ENCODE measurements around the gene MAPT. TPM values are rescaled to one million over a fixed set of nuclear protein-coding genes. Genes with fewer than 3 reads are reported as not detected.
A peak's percentile ranks its signal among the peaks of the same experiment; 100 is the strongest.

The MAPT gene
- total RNA-seq, 1 experiment from 2014 or later = 37.5 TPM

GRCh38 chr17:45857977-45858708 is 36.2 kb upstream of the MAPT start:
- RAD21 ChIA-PET (ENCODE audit: low non-redundant PET in 1 of 2, low total read pairs in 2 of 2, uncharacterized antibody in 2 of 2, unreplicated experiment in 2 of 2) = no interaction called here
- peak; percentile 52 for ATAC-seq
- POLR2A ChIA-PET = no interaction called here

More at GRCh38 chr17:45857977-45858708, 36.2 kb upstream of the MAPT start:
- peaks cover 19% of the 10 kb centered on the region for H3K27me3 ChIP-seq (ENCODE audit: insufficient read depth, low read length)
- H3K4me3 ChIP-seq (replicated peaks in 1 of 2; ENCODE audit: low read depth in 1 of 2, low read length in 2 of 2) = no peak overlapping the region
- CTCF ChIA-PET = interaction anchor here (1.3 kb wide), 1 partner anchor 218 kb away, joined by 4 read pairs; no protein-coding TSS in a partner anchor
- H3K27ac ChIP-seq (ENCODE audit: low read depth, low read length) = no peak overlapping the region
- no peak overlapping the region for H3K9ac ChIP-seq (ENCODE audit: low read length)
- no peaks in the 10 kb centered on the region for H3K79me2 ChIP-seq (ENCODE audit: insufficient read depth, low read length)
- H3K9me3 ChIP-seq (ENCODE audit: control insufficient read depth in 1 of 2, insufficient read depth in 1 of 2, low read depth in 1 of 2, low read length in 2 of 2) = no peaks in the 10 kb centered on the region
- no peaks in the 10 kb centered on the region for H3K4me1 ChIP-seq (ENCODE audit: control insufficient read depth in 1 of 2, insufficient read depth in 2 of 2, low read length in 2 of 2)
- BruUV-seq (replicated peaks) = no TSS peak
- H3K36me3 ChIP-seq (ENCODE audit: control insufficient read depth in 1 of 2, insufficient read depth in 2 of 2, low read length in 2 of 2) = no peaks in the 10 kb centered on the region
- H2AFZ ChIP-seq (ENCODE audit: low read depth, low read length, poor library complexity, severe bottlenecking) = no peak overlapping the region
- H3K9me2 ChIP-seq (ENCODE audit: insufficient read depth) = no peaks in the 10 kb centered on the region
- no peaks in the 10 kb centered on the region for H4K20me1 ChIP-seq (ENCODE audit: insufficient read depth)
- DNase-seq (ENCODE audit: low read depth, low spot score) = no peak
- TF ChIP-seq MAX (IDR thresholded peaks at IDR 0.05) (peak; percentile 23; the same call in 1 of the 2 replicates), CBX3 (IDR thresholded peaks at IDR 0.05; ENCODE audit: low read depth) (peak; percentile 35; the same call in 1 of the 2 replicates), YY1 (IDR thresholded peaks at IDR 0.05; ENCODE audit: extremely low read depth, insufficient replicate concordance, low read depth, low read length) (no peak), SIN3A (IDR thresholded peaks at IDR 0.05; ENCODE audit: low read depth) (0 out of 2 replicates have a peak, but pooled peaks have one; percentile 25), CEBPB (IDR thresholded peaks at IDR 0.05; ENCODE audit: low read depth) (no peak; the same call in 1 of the 2 replicates)
- TF ChIP-seq, protein P1, sequence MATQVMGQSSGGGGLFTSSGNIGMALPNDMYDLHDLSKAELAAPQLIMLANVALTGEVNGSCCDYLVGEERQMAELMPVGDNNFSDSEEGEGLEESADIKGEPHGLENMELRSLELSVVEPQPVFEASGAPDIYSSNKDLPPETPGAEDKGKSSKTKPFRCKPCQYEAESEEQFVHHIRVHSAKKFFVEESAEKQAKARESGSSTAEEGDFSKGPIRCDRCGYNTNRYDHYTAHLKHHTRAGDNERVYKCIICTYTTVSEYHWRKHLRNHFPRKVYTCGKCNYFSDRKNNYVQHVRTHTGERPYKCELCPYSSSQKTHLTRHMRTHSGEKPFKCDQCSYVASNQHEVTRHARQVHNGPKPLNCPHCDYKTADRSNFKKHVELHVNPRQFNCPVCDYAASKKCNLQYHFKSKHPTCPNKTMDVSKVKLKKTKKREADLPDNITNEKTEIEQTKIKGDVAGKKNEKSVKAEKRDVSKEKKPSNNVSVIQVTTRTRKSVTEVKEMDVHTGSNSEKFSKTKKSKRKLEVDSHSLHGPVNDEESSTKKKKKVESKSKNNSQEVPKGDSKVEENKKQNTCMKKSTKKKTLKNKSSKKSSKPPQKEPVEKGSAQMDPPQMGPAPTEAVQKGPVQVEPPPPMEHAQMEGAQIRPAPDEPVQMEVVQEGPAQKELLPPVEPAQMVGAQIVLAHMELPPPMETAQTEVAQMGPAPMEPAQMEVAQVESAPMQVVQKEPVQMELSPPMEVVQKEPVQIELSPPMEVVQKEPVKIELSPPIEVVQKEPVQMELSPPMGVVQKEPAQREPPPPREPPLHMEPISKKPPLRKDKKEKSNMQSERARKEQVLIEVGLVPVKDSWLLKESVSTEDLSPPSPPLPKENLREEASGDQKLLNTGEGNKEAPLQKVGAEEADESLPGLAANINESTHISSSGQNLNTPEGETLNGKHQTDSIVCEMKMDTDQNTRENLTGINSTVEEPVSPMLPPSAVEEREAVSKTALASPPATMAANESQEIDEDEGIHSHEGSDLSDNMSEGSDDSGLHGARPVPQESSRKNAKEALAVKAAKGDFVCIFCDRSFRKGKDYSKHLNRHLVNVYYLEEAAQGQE (IDR thresholded peaks at IDR 0.05; ENCODE audit: low read depth) = peak; percentile 99
- intact Hi-C loops (cut with micrococcal nuclease) = loop anchor here (10.0 kb wide), 1 partner anchor 643 kb away; no protein-coding TSS in a partner anchor
- H3K4me2 ChIP-seq (ENCODE audit: low read length) = no peak overlapping the region

Data from HCT116 (cell line).